GM18508 (cell line): ENCODE data around the gene CFAP57.
A peak's percentile ranks its signal among the peaks of the same experiment; 100 is the strongest.
"Not testable (repeated sequence)": the region's sequence is repeated elsewhere in the genome, so short reads cannot be mapped to it uniquely, and the experiment has no call there.

Experiments
- ATAC-seq: cut with Tn5 transposase; IDR thresholded peaks from one replicate; pipeline ENCODE4 v1.9.1; 2021; ENCODE audit warnings: moderate number of reproducible peaks; ENCODE audit not compliant: insufficient read depth, unreplicated experiment

CFAP57 gene

GRCh38 chr1:43171312-43171875 lies 736 bp upstream of the CFAP57 start:
- ATAC-seq = no peak

- ATAC-seq = no peak
Observed at GRCh38 chr1:43172527-43172972, 420 bp downstream of the CFAP57 start.

- no peak for ATAC-seq
Observed at GRCh38 chr1:43174873-43175272, 2.7 kb downstream of the CFAP57 start.

- ATAC-seq = no peak
Observed at GRCh38 chr1:43177691-43178090, 5.6 kb downstream of the CFAP57 start.

GRCh38 chr1:43184388-43184787 lies 12.3 kb downstream of the CFAP57 start:
- ATAC-seq = no peak

- no peak for ATAC-seq
Observed at GRCh38 chr1:43184995-43185394, 12.9 kb downstream of the CFAP57 start.

- ATAC-seq = no peak
Observed at GRCh38 chr1:43188106-43188505, 16.0 kb downstream of the CFAP57 start.

- ATAC-seq = no peak
Observed at GRCh38 chr1:43194509-43194908, 22.4 kb downstream of the CFAP57 start.

- no peak for ATAC-seq
Observed at GRCh38 chr1:43197343-43198127, 25.4 kb downstream of the CFAP57 start.

- ATAC-seq = peak; percentile 43
Observed at GRCh38 chr1:43199093-43199726, 27.1 kb downstream of the CFAP57 start.

- ATAC-seq = no peak
Observed at GRCh38 chr1:43203859-43204258, 31.7 kb downstream of the CFAP57 start.

- no peak for ATAC-seq
Observed at GRCh38 chr1:43204394-43204793, 32.3 kb downstream of the CFAP57 start.

- ATAC-seq = no peak
Observed at GRCh38 chr1:43205671-43206070, 33.5 kb downstream of the CFAP57 start.

GRCh38 chr1:43206600-43207228 lies 34.6 kb downstream of the CFAP57 start:
- ATAC-seq = no peak

GRCh38 chr1:43207229-43207853 lies 35.2 kb downstream of the CFAP57 start:
- no peak for ATAC-seq

- ATAC-seq = not testable (repeated sequence)
Observed at GRCh38 chr1:43208277-43208676, 36.1 kb downstream of the CFAP57 start.

GRCh38 chr1:43214501-43215444 lies 42.6 kb downstream of the CFAP57 start:
- no peak for ATAC-seq

- no peak for ATAC-seq
Observed at GRCh38 chr1:43217747-43218146, 45.6 kb downstream of the CFAP57 start.
